GM19467 (cell line): ENCODE data around the gene ARIH2.
"Not testable (repeated sequence)": the region's sequence is repeated elsewhere in the genome, so short reads cannot be mapped to it uniquely, and the experiment has no call there.

ENCODE experiments used
- ATAC-seq: cut with Tn5 transposase; IDR thresholded peaks from one replicate; pipeline ENCODE4 v1.9.1; 2021; ENCODE audit warnings: mild to moderate bottlenecking, moderate library complexity; ENCODE audit not compliant: unreplicated experiment

ARIH2 gene

DNA sequence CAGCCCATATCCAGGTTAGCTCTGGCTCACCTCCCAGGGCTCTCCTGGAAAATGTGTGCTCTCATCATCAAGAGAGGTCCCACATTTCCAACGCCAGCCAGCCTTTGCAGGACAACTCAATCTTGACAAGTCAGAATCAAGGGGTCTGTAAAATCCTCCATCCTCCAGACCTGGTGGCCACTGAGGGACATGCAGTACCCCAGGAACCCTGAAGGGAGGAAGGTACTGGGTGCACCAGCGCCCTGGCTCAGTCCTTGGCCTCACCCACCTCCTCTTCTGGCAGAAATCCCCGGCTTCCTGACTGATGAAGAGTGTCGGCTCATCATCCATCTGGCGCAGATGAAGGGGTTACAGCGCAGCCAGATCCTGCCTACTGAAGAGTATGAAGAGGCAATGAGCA, 82.5 kb downstream of the ARIH2 start:
- ATAC-seq, result no peak

DNA sequence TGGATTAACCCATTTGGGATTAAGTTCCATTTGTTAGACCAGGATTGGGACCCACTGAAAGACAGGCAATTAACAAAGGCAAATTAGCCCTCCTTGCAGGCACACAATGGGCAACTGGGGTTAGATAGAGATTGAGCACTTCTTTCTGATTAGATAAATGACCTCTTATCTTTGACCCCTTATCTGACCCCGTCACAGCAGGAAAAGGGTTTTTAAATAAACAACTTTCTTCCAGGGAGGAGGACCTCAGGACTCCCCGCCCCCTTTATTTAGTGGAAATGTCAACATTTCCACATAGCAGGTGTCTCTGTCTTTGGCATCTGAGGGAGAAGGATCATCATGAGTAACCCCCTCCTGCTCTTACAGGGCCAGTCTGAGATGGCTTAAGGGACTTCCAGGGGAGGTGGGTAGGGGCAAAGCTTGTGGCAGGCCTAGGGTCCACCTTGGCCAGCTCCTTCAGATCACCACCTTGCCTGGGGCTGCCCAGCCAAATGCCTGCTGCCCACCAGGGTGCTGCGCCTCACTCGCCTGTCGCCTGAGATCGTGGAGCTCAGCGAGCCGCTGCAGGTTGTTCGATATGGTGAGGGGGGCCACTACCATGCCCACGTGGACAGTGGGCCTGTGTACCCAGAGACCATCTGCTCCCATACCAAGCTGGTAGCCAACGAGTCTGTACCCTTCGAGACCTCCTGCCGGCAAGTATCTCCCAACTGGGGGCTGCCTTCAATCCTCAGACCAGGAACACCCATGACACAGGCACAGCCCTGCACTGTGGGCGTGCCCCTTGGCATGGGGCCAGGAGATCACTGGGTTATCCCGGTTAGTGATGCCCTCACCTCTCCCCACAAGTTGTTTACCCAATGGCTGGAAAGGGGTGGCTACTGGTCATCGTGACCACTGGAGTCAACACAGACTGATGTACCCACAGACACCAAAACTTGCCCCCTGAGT, 86.0 kb downstream of the ARIH2 start:
- ATAC-seq, result no peak

DNA sequence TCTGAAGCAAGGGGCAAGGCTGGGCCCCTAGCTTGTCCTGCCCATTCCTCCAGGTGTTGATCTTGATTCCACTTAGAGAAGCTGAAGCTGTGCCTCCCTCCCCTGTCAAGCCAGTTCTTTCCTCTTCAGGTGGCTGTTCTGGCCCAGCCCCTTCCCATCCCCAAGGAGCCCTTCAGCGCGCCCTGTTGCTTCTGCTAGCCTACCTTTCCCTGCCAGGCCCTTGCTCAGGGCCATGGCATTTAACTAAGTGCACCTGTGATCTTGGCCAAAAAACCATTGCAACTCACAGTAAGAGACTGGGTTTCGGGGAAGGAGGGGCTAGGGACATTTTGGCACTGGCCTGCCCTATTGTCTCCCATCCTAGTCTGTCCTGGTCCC, 86.7 kb downstream of the ARIH2 start:
- ATAC-seq, result no peak

DNA sequence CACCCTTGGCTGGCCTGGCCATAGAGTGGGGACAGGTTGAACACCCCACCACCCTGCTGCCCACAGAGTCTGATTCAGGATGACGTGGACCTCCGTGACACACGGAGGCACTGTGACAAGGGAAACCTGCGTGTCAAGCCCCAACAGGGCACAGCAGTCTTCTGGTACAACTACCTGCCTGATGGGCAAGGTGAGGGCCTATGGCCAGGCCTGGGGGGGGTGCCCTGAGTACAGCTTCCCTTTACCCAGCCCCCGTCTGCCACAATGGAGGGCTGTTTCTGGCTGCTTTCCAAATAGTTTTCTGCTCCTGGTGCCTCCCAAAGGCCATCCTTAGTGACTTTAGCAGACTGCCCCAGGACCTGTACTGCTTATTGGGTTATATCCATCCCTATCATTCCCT, 87.4 kb downstream of the ARIH2 start:
- no peak for ATAC-seq

DNA sequence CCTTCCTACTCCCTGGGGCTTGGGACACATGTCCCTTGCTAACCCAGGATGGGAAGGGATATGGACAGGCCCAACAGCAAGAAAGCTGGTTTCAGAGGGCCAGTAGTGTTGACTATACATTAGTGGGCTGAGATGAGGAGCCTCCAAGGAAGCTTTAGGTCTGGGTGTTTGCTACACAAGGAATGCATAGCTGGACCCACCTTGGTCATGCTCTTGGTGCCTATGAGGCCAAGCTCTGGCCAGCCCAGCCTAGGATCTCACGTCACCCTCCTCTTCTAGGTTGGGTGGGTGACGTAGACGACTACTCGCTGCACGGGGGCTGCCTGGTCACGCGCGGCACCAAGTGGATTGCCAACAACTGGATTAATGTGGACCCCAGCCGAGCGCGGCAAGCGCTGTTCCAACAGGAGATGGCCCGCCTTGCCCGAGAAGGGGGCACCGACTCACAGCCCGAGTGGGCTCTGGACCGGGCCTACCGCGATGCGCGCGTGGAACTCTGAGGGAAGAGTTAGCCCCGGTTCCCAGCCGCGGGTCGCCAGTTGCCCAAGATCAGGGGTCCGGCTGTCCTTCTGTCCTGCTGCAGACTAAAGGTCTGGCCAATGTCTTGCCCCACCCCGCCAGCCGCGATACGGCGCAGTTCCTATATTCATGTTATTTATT, 87.9 kb downstream of the ARIH2 start:
- ATAC-seq, result no peak

DNA sequence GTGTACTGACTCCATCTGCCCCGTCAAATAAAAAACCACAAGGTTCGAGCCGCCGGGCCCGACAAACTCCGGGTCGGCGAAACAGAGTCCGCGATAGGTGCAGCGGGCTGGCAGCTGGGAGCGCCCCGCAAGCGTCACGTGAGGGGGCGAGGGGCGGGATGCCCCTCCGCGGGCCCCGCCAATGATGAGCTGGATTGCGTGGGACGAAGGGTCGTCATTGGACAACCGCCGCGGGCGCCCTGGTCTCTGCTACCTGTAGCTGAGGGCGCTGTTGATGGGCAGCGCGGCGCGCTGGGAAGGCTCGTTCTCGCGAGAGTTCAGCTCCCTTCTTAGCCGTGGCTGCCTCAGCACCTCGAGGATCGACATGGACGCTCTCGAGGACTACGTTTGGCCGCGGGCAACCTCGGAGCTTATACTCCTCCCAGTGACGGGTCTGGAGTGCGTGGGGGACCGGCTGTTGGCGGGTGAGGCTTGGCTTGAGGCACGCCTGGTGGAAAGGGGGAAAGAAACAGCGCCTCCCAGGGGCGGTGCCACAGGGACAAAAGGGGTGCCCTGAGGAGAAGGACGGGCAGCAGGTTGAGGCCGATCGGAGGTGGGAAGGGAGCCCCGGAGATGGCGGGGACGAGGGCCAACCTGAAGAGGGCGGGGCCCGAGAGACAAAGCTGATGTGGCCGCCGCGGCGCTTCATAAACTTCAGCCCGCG, 88.6 kb downstream of the ARIH2 start, which contains the start of gene WDR6:
Gene WDR6 (plus strand): TSS at position 324 of the 703 bp plus-strand sequence. CDS start 41 bp downstream, at position 365.
- ATAC-seq, result peak; percentile 83

DNA sequence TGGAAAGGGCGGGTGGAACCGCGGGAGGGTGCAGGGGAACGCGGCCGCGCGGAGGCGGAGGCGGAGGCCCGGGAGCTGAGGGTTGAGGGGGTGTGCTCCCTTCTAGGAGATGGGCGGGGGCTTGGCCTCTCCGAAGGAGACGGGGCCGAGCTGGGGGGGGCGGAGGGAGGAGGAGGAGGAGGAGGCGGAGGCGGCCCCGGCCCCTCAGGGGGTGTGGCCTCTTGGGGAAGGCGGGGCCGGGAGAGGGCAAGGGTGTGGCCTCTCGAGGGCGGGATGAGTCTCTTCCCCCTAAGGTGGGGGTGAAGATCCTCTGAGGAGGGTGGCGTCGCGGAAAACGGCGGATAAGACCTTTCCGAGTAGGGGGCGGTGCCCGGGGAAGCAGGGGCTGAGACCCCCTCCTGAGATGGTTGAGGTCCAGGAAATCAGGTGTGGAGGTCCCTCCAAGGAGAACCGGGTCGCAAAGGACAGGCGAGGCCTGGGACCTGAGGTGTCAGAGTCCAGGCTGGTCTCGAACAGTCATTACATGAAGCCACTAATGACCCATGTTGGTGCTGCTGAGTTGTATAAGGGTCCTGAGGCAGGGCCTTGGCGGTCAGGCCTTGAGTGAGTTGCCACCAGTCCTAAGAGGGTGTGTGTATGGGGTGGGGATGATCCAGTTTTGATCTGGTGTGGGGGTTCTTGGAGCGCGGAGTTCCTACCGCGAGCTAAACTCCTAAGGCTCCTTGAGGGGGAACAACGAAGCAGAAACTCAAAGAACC, 89.3 kb downstream of the ARIH2 start:
- ATAC-seq, result peak; percentile 37

DNA sequence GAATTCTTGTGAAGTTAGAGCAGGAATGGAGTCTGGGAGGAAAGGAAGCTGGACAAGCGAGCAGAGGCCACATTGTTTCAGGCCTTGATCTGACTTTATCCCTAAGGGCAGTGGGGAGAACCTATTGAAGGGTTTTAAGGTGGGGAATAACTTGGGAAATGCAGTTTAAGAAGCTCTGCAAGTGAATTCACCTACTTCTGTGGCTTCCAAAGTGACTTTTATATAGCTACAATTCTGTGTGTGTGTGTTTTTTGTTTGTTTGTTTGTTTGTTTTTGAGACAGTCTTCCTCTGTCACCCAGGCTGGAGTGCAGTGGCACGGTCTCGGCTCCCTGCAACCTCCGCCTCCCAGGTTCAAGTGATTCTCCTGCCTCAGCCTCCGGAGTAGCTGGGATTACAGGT, 90.0 kb downstream of the ARIH2 start:
- ATAC-seq, result not testable (repeated sequence)

DNA sequence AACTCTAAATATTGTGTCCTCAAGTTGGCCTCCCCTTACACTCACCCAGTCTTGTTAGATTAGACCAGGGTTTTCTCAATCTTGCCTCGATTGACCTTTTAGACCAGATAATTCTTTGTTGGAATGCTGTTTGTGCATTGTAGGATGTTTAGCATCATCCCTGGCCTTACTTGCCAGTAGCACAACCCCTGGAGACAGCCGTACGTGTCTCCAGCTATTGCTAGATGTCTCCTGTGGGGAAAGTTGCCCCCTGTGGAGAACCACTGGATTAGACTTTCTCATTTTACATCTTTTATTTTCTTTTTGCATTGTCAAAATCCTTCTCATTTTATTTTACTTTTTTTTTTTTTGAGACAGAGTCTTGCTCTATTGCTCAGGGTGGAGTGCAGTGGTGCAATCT, 90.8 kb downstream of the ARIH2 start:
- no peak for ATAC-seq

DNA sequence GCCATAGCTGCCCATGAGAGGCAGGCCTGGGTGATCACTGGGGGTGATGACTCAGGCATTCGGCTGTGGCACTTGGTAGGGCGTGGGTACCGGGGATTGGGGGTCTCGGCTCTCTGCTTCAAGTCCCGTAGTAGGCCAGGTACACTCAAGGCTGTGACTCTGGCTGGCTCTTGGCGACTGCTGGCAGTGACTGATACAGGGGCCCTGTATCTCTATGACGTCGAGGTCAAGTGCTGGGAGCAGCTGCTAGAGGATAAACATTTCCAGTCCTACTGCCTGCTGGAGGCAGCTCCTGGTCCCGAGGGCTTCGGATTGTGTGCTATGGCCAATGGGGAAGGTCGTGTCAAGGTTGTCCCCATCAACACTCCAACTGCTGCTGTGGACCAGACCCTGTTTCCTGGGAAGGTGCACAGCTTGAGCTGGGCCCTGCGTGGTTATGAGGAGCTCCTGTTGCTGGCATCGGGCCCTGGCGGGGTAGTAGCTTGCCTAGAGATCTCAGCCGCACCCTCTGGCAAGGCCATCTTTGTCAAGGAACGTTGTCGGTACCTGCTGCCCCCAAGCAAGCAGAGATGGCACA, 93.9 kb downstream of the ARIH2 start:
- no peak for ATAC-seq

DNA sequence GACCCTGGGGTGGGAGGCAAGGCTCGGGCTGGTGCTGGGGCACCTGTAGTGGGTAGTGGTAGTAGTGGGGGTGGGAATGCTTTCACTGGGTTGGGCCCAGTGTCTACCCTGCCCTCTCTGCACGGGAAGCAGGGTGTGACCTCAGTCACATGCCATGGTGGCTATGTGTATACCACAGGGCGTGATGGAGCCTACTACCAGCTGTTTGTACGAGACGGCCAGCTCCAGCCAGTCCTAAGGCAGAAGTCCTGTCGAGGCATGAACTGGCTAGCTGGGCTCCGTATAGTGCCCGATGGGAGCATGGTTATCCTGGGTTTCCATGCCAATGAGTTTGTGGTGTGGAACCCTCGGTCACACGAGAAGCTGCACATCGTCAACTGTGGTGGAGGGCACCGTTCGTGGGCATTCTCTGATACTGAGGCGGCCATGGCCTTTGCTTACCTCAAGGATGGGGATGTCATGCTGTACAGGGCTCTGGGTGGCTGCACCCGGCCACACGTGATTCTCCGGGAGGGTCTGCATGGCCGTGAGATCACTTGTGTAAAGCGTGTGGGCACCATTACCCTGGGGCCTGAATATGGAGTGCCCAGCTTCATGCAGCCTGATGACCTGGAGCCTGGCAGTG, 94.6 kb downstream of the ARIH2 start:
- no peak for ATAC-seq

DNA sequence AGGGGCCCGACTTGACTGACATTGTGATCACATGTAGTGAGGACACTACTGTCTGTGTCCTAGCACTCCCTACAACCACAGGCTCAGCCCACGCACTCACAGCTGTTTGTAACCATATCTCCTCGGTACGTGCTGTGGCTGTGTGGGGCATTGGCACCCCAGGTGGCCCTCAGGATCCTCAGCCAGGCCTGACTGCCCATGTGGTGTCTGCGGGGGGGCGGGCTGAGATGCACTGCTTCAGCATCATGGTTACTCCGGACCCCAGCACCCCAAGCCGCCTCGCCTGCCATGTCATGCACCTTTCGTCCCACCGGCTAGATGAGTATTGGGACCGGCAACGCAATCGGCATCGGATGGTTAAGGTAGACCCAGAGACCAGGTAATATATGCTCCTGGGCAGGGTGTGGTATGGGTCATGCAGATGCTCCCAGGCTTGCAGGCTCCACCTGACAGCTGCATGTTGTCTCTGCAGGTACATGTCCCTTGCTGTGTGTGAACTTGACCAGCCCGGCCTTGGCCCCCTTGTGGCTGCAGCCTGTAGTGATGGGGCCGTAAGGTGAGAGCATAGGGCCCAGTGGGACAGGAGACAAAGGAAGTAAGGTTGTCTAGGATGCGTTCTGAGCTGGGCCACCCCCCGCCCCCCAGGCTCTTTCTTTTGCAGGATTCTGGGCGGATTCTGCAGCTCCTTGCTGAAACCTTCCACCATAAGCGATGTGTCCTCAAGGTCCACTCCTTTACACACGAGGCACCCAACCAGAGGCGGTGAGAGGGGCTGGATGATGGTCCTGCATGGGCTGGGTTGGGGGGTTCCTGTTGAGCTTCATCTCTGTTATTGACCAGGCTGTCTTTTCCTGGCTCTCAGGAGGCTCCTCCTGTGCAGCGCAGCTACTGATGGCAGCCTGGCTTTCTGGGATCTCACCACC, 95.4 kb downstream of the ARIH2 start:
- no peak for ATAC-seq

DNA sequence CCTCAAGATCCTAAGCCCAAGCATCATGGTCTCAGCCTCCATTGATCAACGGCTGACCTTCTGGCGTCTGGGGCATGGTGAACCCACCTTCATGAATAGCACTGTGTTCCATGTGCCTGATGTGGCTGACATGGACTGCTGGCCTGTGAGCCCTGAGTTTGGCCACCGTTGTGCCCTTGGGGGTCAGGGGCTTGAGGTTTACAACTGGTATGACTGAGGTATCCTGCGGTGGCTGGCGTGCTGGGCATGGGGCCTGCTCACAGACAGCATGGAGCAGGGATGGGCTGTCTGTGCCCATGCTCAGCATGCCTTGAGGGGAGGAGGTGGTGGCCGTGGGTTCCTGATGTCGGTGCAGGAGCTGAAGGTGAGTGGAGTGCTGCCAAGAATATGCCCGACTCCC, 96.4 kb downstream of the ARIH2 start:
- ATAC-seq, result no peak

DNA sequence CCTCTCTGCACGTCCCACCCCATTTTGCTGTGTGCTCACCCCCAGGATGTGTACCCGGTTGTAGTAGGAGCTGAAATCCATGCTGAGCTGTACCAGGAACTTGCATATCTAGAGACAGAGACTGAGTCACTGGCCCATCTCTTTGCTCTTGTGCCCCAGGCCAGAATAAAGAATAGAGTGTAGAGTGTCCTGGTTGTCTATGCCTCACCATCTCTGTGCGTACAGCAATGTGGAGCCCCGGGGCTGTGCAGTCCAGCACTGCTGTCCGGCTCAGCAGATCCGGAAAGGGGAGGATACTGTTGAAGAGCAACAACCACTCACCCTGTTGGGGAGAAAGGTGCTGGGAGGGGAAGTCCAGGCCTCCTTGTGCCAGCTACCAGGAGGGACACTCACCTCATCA, 97.1 kb downstream of the ARIH2 start:
- ATAC-seq, result no peak

DNA sequence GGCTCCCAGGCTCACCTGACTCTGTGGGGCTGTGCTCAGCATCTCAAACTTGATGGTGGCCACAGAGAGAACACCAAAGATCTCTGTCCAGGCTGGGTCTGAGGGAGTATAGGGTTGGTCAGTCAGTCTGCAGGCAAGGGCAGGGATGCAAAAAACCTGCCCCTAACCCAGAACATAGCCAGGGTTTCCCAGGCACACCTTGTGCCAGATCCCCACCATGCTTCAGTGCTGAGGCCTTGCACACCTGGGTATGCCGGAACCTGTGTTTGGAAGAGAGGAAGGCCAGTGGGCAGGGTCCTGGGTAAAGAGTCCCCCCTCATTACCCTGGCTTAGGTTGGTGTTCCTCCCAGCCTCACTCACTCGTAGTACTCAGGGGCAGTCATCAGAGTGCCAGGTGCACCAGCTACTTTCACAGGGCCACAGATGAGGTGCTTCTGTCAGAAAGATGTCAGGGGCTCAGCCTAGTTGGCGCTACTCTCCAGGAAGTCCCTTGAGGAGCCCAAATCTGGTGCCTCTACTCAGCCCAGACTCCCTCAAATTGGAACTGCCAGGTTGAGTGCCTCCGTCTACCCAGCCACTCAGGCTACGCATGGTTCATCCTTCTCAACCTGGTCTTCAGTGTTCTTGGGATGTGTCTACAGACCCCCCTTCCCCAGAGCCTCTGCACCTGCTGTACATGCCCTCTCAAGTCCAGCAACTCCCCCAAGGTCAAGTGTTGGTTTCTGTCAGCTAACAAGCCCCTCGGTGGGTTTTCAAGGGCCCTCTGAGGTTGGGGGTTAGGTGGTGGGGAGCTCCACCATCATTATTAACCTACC, 98.0 kb downstream of the ARIH2 start:
- ATAC-seq, result no peak

DNA sequence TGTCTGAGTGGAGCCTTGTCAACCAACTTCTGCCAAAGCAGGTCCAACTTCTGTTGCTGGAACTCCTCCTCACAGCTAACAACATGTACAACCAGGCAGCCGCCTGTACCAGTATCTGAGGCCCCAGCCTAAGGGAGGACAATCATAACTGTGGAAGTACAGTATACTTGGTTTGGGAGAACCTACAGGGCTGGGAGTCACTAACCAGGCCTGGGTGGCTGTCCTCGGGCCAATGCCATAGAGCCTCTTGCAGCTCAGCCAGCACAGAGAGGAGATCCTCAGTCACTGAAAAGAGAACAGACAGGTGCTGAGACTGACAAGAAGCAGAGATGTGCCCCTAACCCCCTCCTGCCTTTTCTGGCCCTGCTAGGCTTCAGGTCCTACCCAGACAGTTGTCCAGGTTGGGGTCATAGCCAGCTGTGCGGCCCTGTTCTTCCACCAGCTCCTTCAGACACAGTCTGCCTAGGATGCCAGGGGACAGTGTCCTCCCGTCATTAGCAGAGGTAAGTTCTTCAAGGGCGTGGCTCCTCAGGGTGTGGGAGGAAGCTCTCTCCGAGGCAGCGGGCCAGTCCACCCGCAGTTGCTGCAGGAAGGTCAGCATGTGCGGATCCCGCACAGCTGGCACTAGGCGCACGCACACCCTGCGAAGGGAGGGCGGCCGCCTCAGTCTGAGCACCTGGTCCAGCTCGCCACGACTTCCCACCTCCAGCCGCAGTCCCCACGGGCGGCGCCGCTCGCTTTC, 98.8 kb downstream of the ARIH2 start:
- no peak for ATAC-seq

DNA sequence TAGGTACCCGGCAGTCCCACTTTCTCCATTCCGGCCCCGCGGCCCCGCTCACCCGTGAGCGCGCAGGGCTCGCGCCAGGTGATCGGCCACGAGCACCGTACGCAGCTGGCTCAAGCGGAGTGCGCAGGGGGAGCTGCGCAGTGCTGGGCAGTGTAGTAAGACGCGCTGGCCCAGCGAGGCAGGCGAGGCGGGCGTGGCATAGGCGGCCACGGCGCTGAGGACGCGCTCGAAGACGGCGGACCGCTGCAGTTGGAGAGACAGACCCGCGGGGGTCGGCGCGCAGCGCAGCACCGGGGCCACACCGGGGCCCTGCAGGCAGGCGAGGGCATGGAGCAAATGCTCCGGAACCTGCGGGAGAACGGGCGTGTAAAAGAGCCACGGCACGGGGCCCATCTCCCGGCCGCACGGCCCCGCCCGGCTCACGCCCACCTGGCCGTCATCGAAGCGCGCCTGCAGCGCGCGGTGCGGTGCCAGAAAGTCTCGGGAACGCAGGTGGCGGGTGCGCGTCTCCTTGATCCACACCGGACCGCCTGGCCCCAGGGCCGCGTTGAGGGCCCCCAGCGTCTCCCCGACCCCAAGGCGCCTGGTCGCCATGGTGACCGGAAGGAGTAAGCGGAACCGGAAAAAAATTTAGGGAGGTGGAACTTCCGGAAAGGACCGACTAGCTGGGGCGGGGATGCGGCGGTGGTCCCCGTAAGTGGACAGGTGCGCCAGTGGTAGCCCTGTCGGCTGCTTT, 99.5 kb downstream of the ARIH2 start, which contains the start of gene DALRD3:
Gene DALRD3 (minus strand): TSS at position 610 of the 736 bp plus-strand sequence. CDS start 16 bp downstream, at position 594.
- no peak for ATAC-seq
